Stimulated activated CD8-positive, alpha-beta memory T cell treated with anti-CD3 and anti-CD28 coated beads, Interleukin-2, amount 100 ng/mL, for 1 hour (primary cell): ENCODE results near the gene ZC3H10.
"Not testable (repeated sequence)": the region's sequence is repeated elsewhere in the genome, so short reads cannot be mapped to it uniquely, and the experiment has no call there.

Source experiments
- DNase-seq, 2 donors: peaks; one replicate each; pipeline ENCODE4 v3.0.0-alpha.2; 2020; ENCODE audit warnings: low read depth in 2 of 2

ZC3H10 gene

DNA sequence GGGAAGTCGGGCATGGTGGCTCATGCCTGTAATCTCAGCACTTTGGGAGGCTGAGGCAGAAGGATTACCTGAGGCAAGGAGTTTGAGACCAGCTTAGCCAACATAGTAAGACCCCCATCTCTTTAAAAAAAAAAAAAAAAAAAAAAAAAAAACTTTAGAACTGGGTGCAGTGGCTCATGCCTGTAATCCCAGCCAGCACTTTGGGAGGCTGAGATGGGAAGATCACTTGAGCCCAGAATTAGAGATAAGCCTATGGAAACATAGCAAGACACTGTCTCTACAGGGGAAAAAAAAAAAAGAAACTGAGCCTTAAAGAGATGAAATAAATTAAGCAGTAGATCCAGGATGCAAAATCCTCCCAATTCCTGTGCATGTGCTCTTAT is 15.4 kb upstream of the ZC3H10 start:
- no peak for DNase-seq

DNA sequence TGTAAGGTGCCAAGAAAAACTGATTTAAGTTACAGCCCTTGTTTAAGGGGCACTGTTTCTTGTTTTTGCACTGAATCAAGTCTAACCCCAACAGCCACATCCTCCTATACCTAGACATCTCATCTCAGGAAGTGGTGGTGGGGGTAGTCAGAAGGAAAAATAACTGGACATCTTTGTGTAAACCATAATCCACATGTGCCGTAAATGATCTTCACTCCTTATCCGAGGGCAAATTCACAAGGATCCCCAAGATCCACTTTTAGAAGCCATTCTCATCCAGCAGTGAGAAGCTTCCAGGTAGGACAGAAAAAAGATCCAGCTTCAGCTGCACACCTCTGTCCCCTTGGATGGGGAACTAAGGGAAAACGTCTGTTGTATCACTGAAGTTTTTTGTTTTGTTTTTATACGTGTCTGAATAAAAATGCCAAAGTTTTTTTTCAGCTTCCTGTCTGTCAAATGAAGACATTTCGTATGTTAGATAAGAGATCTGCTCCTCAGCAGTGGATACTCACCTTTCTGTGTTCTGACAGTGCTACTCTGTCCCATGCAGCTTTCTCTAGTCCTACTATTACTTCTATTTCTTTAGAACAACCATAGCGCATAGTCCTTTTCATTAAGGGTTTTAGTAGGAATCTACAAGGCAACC is 14.9 kb upstream of the ZC3H10 start:
- DNase-seq: no peak

DNA sequence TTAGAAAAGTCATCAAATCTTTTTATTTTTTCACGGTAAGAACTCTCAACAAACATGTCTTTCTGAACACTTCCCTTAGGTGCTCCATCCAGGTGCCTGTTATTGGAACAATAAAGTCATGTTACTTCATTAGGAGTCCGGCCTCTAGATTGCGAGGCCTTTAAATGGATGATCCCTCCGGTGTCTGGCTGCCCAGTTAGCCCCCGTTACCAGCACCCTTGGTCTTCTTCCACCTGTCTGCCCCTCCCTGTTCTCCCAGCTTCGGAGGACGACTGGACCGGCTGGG is 14.3 kb upstream of the ZC3H10 start:
- no peak for DNase-seq

DNA sequence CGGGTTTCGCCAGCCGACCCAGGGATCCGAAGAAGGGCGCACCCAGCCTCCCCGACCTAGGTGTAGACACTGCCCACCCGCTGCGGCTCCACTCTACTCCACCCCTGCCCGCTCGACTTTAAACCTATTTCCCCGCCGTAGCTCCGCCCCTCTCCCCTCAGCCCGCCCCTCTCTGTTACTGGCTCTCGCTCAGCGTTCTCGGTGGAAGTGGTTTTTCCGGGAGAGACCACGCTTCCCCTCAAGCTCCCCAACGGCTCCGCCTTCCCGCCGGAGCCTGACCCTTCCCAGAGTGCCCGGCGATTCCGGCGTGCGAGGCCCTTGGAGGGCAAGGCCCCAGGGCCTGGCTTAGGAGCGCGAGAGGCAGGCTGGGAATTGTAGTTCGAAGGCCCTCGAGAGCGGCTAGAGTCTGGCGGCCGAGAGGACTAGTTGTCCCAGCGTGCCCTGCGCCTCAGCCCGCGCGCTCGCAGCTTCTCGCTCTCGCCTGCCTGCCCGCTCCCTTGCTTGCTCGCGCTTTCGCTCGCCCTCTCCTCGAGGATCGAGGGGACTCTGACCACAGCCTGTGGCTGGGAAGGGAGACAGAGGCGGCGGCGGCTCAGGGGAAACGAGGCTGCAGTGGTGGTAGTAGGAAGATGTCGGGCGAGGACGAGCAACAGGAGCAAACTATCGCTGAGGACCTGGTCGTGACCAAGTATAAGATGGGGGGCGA is 13.8 kb upstream of the ZC3H10 start, which contains the start of gene PA2G4:
Gene PA2G4 (plus strand): TSS at position 451 of the 706 bp plus-strand sequence. CDS start 179 bp downstream, at position 630.
- peak; percentile 90 to 92 for DNase-seq

DNA sequence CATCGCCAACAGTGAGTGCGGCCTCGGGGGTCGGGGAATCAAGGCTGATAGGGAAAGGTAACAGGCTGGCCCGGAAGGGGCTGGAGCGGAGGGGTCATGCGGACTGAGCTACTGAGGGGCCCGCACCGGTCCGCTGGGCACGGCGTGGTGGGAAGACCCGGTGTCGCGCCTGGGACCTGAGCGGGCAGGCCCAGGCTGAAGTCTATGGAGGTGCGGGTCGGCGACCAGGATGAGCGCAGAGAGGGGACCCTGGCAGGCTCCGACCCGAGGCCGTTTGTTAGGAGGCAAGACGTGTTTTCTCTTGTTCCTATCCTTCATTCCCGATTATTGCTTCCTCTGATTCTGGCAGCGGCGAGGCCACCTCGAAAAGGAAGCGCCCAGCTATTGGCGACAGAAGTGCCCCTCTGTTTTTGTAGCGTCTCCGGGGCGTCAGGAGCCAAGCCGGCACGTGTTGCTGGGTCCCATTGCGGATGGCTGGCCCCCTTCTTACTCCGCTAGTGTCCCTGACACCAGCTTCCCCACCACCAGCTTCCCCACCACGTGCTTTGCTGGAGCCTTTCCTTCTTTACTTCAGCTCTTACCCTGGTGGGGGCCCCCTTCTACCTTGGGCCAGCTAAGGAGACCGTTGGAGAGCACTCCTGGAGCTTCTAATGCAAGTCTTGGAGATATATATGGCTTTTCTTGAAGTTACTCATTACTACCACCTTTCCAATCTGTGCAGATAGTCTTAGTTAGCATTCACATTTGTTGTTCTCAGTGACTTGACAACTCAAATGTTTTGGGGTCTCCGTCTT is 13.1 kb upstream of the ZC3H10 start:
- no peak for DNase-seq

DNA sequence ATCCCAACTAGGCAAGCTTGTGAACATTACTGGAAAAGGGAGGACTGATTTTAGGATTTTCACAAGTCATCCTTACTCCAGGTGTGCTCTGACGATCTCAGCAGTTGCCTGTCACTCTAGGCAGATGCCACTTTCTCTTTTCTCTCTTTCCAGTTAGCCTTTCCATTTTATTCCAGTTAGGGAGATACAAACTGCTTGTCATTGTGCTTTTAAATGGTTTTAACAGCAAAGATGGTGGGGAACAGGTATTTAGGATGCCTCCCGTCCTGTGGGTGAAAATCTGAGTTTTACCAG is 12.5 kb upstream of the ZC3H10 start:
- DNase-seq: no peak

DNA sequence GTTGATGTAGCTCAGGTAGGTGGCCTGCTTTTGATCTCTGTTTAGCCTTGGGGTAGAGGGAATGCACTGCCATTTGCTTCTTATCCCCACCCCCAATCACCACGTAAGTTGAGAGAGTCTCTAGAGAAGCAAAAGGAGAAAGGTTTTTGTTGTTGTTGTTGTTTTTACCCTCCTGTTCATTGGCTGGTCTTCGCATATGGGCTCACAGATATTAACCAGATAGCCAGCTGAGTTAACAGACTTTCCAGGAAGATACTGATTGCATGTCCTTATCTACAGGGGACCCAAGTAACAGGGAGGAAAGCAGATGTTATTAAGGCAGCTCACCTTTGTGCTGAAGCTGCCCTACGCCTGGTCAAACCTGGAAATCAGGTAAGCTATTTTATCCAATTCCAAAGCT is 10.8 kb upstream of the ZC3H10 start:
- DNase-seq: no peak

DNA sequence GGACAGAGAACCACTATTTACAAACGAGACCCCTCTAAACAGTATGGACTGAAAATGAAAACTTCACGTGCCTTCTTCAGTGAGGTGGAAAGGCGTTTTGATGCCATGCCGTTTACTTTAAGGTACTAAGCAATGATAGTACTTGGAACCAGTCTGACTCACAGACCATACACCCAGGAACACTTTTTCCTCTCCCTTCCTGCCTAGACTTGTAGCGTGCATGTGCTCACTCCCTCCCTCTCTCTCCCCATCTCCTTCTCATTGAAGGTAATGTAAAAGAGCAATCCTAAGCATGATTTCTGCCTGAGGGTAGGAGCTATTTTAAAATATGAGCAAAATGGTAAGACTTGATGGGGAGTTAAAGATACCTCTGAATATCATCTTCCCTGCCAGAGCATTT is 7.5 kb upstream of the ZC3H10 start:
- DNase-seq: no peak

DNA sequence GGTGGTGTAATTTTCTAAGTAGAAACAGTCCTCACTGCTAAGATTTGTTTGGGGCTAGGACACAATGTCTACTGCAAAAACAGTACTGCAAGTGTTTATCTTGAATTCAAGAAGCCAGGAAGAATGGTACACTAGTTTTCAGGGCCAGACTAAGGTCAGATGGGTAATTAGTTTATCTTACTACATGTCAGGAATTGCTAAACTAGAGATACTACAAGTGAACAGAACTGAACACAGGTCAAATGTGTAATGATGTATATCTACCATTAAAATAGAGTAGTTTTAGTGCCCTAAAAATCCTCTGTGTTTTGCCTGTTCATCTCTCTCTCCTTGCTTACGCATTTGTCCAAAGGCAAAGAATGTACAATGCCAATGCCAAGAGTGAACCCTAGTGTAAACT is 4.0 kb upstream of the ZC3H10 start:
- no peak for DNase-seq

DNA sequence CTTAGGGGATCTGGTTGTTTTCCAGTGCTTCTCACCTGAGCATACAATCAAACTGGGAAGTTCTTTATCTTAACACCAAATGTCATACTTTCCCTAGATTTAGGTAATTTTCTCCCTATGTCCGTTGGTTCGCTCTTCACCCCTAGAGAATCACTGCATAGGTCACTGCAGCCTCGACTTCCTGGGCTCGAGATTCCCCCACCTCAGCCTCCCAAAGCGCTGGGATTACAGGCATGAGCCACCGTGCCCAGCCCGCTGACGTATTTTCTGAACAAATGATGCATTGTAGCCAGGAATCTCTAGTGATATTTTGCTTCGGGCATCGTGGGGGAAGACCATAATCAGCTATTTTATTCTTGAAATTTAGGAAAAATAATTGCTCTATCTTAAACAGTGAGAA is 2.7 kb upstream of the ZC3H10 start:
- DNase-seq: no peak

DNA sequence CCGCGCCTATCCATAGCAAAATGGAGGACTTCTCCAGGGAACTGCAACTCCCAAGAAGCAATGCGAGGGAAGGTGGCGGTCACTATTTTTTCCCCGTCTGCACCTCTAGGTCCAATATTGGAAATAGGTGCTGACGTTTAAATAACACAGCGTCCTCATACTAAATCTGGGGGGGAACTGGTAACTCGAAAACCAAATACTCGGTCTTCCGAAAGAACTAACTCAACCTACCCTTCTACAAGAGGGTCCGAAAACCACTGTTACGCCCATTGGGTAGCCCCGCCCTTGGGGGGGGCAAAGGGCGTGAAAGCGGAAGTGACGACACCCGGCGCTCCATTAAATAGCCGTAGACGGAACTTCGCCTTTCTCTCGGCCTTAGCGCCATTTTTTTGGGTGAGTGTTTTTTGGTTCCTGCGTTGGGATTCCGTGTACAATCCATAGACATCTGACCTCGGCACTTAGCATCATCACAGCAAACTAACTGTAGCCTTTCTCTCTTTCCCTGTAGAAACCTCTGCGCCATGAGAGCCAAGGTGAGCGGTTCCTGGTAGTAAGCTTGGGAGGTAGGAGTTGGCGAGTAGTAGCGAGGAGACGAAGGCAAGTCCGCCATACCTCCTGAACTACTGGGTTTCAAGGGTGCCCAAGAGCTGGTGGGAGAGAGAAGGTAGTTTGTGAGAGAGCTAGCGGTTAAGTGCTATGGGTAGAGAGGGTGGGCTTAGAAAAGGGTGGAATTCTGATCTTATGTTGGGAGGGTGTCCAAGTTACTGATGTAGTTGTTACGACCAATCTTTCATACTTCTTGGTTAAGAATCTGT is 1.6 kb upstream of the ZC3H10 start, which contains the start of gene RPL41:
Gene RPL41 (plus strand): TSS at position 367 of the 815 bp plus-strand sequence.
- DNase-seq: peak; percentile 92 to 94

DNA sequence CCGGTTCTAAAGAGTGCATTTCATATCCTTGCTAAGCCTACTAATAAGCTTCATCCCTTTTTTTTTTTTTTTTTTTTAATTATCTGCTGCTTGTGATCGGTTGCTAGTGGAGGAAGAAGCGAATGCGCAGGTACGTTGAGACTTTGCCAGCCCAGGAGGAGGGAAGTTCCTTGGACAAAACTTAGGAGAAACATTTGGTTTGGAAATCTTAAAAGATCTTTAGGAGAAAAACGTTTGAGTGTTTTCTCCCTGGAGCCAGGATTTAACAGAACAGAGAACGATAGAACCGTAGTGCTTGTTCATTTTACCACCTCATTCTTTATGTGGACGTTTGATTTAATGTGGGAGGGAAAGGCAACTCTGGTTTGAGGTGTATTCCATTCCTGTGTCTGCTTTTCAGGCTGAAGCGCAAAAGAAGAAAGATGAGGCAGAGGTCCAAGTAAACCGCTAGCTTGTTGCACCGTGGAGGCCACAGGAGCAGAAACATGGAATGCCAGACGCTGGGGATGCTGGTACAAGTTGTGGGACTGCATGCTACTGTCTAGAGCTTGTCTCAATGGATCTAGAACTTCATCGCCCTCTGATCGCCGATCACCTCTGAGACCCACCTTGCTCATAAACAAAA is 872 bp upstream of the ZC3H10 start:
- not testable (repeated sequence) for DNase-seq

DNA sequence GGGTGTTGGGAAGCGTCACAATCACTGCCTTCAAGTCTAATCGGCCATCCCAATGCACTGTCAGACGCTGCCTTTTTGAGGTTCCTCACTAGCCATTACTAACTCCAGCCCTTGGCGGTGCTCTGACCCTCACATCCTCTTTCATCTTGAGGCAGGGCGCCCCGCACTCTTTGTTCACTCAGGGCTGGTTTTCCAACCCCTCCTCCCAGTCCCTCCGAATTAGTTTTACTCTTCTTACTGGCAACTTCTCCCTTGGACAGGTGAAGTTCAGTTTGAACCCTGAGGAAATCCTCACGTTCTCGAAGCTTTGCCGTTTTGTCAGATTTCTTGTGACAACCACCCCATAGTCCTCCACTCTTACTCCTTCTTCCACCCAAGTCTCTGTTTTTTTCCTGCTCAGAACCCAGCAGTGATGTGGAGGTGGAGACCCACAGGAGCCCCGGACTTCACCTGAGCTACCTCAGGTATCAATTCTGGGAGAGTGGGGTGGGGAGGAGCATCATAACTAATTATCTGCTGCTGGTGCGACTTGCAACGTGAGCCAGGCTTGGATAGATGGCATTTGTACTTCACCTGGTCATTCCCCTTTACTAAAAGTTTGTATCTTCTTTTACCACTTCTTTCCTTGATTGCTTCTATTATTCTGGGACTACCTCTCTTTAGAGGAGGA is 757 bp downstream of the ZC3H10 start:
- no peak for DNase-seq

DNA sequence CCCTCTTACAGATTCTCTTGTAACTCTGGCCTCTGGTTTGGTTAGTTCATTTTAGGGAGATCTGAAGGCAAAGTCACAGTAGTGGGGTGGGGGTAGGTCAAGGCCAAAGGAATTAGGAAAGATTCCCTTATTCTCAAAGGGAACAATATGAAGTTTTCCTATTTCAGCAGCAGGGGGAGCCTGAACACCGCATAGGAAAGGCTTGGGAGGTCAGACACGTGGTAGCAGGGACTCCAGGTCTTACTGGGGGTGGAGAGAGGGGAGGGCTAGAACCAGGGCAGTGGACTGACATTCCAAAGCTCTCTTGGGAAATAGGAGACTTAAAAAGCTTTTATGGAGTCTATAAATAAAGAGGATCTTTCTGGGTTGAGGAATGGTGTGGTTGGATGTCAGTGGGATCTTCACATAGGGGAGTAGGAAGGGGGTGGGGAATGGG is 1.3 kb downstream of the ZC3H10 start:
- DNase-seq: no peak

DNA sequence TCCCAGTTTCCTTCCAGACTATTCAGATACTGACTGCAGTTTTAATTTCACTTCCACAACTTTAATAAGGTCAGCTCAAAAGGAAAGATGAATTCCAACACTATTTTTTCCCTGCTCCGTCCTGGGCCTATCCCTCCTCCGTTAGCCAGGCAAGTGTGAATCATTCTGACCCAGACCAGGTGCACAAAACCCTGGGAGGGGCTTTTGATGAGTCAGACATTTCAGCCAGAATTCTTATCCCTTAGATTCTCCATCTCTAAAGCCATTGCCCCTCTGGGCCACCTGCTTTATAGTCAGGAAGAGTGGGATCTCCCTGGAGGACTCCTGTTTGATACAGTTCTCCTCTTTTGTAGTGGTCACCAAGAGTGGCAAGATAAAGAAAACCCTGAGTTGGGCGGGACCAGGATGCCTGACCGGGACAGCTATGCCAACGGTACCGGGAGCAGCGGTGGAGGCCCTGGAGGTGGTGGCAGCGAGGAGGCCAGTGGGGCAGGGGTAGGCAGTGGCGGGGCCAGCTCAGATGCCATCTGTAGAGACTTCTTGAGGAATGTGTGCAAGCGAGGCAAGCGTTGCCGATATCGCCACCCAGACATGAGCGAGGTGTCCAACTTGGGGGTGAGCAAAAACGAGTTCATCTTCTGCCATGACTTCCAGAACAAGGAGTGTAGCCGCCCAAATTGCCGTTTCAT is 2.2 kb downstream of the ZC3H10 start:
- no peak for DNase-seq

DNA sequence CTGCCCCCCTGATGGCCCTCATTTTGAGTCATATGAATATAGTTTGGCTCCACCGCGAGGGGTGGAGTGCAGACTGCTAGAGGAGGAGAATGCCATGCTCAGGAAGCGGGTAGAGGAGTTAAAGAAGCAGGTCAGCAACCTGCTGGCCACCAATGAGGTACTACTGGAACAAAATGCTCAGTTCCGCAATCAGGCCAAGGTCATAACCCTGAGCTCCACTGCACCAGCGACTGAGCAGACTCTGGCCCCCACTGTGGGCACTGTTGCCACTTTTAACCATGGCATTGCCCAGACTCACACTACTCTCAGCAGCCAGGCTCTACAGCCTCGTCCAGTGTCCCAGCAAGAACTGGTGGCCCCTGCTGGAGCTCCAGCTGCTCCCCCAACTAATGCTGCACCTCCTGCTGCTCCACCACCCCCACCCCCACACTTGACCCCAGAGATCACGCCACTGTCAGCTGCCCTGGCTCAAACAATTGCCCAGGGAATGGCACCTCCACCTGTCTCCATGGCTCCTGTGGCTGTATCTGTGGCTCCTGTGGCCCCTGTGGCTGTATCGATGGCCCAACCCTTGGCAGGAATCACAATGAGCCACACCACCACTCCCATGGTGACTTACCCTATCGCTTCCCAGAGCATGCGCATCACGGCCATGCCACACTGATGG is 3.3 kb downstream of the ZC3H10 start:
- no peak for DNase-seq

DNA sequence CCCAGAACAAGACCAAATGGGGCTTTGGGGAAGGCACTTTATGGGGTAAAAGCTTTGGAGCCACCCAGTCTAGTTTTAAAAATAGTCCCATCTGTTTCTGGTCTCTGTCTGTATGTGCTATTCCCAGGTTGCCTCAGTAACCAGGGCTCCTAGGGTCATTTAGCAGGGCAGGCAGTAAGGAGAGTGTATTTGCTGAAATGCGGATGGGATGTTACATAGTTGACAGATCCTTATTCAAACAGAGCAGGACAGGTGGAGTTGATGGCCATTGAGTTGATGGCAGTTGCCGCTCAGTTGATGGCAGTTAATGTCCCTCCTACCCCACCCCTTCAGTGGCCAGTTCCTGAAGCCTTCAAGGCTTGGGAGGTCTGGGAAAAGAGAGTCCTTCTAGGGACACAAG is 4.6 kb downstream of the ZC3H10 start:
- DNase-seq: no peak

DNA sequence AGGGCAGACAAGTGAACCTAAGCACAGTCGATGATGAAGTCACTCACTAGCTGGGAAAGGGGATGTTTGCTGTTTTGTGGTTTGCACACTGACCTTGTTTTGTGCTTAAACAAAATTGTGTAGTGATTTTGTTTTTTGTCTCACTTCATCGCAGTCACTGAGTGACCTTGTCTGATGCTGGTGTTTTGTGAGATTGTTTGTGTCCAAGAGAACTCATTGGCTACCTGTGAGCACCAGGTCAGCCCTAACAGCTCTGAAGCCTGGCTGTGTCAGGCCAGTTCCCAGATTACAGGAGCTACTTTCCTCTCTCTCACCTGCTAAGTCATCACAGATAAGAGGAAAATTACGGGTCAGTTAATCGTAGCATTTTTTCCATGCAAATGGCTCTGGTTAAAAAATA is 6.1 kb downstream of the ZC3H10 start:
- no peak for DNase-seq

DNA sequence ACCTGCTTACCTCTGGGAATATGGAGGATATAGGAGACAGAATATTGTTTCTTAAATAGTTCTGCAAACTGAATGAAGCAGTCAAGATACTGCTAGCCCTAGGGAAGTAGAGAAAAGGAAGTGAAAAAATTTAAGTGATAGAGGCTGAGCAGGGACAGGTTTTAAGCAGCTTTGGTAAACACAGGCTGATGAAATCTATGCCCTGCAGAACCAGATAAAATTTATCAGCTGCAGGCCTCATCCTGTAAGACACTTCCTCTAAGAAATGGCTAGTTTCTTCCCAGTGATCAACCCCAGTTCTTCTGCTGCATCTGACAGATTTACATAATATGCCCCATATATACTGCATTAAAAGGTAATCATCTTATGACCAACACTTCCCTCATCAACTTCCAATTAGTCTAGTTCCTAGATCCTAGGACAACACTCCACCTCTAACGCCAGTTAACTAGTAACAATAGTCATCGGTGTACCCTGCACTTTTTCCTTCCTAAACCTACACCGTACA is 8.7 kb downstream of the ZC3H10 start:
- no peak for DNase-seq

DNA sequence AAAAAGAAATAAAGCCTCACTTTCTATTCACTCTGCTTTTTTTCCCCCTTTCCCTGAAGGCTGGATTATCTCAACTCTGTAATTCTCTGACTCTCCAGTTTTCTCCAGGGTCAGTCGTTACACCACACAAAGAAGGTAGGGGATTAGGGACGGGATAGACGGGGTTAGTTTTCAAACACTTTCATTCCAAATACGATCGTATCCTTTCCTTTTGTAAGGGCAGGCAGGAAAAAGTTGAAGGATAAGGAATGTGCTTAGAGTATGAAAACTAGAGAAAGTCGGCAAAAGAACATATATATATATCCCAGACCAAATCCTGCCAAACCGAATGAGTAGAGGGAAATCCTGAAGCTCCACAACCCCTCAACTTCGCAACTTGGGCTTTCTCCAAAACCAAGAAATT is 9.4 kb downstream of the ZC3H10 start:
- no peak for DNase-seq
